NB4 (cell line): ENCODE measurements around the gene ARHGAP23.

ENCODE experiments used
- CTCF ChIP-seq: IDR thresholded peaks from one replicate; pipeline ENCODE4 v1.5.1; 2012; ENCODE audit warnings: low read depth, low read length
- MAX ChIP-seq: IDR thresholded peaks from 2 replicates; pipeline ENCODE4 v1.6.1; 2011; ENCODE audit warnings: low read depth, low read length
- POLR2A ChIP-seq: IDR thresholded peaks from 2 replicates; pipeline ENCODE4 v1.6.1; 2011; ENCODE audit warnings: mild to moderate bottlenecking; ENCODE audit not compliant: insufficient read length; ENCODE audit errors: extremely low read depth

GRCh38 chr17:38543403-38544174 lies 115.3 kb downstream of the ARHGAP23 start:
- TF ChIP-seq CTCF, result no peak
- no peak for TF ChIP-seq POLR2A
- TF ChIP-seq MAX, result no peak
